HL-60 (cell line): Measurements from ENCODE around the gene VPS41.

Experiments used
- DNase-seq, 2 experiments: peaks; one replicate each; pipeline ENCODE4 v3.0.0-alpha.2; 2010 to 2020; ENCODE audit warnings: low read depth in 1 of 2, low spot score in 1 of 2
- H3K27ac ChIP-seq: fragments of 250-450 bp; sonication (Bioruptor Pico); replicated peaks from 2 replicates; pipeline ENCODE4 v1.5.1; 2020; ENCODE audit warnings: mild to moderate bottlenecking, moderate library complexity
- H3K27me3 ChIP-seq: fragments of 250-450 bp; sonication (Bioruptor Pico); 2 replicates; pipeline ENCODE4 v1.5.1; 2021; ENCODE audit warnings: mild to moderate bottlenecking, moderate library complexity; ENCODE audit not compliant: insufficient read depth, poor library complexity, severe bottlenecking
- H3K4me3 ChIP-seq: replicated peaks from 2 replicates; pipeline ENCODE4 v1.5.1; 2011; ENCODE audit warnings: mild to moderate bottlenecking, control low read depth, low read length; ENCODE audit not compliant: insufficient read depth
- GABPA ChIP-seq: IDR thresholded peaks from 2 replicates; pipeline ENCODE4 v1.6.1; 2012; ENCODE audit warnings: low read depth
- POLR2AphosphoS5 ChIP-seq: IDR thresholded peaks from 2 replicates; pipeline ENCODE4 v1.6.1; 2012; ENCODE audit warnings: low read depth
- SPI1 ChIP-seq: IDR thresholded peaks from 2 replicates; pipeline ENCODE4 v1.6.1; 2012; ENCODE audit warnings: low read depth, mild to moderate bottlenecking, borderline replicate concordance
- TF ChIP-seq, protein P1 (sequence below): IDR thresholded peaks from one replicate; pipeline ENCODE4 v1.5.1; 2011; ENCODE audit warnings: low read length, control low read depth, inconsistent platforms; ENCODE audit not compliant: insufficient read depth
- TF ChIP-seq, protein P2 (sequence below): IDR thresholded peaks from 2 replicates; pipeline ENCODE4 v1.6.1; 2012; ENCODE audit warnings: low read depth; ENCODE audit not compliant: insufficient replicate concordance

The VPS41 gene

DNA sequence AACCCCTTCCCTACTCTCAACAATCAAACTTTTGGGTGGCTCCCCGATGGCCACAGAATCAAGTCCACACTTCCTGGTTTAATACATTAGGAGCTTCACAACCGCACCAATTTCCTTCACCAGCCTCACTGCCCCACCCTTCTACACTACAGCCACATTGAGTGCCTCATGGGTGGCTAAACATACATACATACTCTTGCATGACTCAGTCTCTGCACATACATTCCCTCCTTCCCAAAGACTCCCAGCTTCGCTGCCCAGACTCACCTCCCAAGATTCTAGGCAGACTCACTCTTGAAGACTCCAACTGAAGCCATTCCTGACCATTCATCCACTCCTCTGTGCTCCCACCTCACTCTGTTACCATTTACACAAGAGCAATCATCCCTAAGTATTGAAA, 15.9 kb downstream of the VPS41 start:
- H3K4me3 ChIP-seq = no peak overlapping the region
- no peak for DNase-seq
- no peak overlapping the region for H3K27ac ChIP-seq
- H3K27me3 ChIP-seq = no peaks in the 10 kb centered on the region
- TF ChIP-seq, protein P1, sequence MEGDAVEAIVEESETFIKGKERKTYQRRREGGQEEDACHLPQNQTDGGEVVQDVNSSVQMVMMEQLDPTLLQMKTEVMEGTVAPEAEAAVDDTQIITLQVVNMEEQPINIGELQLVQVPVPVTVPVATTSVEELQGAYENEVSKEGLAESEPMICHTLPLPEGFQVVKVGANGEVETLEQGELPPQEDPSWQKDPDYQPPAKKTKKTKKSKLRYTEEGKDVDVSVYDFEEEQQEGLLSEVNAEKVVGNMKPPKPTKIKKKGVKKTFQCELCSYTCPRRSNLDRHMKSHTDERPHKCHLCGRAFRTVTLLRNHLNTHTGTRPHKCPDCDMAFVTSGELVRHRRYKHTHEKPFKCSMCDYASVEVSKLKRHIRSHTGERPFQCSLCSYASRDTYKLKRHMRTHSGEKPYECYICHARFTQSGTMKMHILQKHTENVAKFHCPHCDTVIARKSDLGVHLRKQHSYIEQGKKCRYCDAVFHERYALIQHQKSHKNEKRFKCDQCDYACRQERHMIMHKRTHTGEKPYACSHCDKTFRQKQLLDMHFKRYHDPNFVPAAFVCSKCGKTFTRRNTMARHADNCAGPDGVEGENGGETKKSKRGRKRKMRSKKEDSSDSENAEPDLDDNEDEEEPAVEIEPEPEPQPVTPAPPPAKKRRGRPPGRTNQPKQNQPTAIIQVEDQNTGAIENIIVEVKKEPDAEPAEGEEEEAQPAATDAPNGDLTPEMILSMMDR = no peak
- TF ChIP-seq POLR2AphosphoS5 (no peak), GABPA (no peak), SPI1 (no peak)
- TF ChIP-seq, protein P2, sequence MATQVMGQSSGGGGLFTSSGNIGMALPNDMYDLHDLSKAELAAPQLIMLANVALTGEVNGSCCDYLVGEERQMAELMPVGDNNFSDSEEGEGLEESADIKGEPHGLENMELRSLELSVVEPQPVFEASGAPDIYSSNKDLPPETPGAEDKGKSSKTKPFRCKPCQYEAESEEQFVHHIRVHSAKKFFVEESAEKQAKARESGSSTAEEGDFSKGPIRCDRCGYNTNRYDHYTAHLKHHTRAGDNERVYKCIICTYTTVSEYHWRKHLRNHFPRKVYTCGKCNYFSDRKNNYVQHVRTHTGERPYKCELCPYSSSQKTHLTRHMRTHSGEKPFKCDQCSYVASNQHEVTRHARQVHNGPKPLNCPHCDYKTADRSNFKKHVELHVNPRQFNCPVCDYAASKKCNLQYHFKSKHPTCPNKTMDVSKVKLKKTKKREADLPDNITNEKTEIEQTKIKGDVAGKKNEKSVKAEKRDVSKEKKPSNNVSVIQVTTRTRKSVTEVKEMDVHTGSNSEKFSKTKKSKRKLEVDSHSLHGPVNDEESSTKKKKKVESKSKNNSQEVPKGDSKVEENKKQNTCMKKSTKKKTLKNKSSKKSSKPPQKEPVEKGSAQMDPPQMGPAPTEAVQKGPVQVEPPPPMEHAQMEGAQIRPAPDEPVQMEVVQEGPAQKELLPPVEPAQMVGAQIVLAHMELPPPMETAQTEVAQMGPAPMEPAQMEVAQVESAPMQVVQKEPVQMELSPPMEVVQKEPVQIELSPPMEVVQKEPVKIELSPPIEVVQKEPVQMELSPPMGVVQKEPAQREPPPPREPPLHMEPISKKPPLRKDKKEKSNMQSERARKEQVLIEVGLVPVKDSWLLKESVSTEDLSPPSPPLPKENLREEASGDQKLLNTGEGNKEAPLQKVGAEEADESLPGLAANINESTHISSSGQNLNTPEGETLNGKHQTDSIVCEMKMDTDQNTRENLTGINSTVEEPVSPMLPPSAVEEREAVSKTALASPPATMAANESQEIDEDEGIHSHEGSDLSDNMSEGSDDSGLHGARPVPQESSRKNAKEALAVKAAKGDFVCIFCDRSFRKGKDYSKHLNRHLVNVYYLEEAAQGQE = no peak

DNA sequence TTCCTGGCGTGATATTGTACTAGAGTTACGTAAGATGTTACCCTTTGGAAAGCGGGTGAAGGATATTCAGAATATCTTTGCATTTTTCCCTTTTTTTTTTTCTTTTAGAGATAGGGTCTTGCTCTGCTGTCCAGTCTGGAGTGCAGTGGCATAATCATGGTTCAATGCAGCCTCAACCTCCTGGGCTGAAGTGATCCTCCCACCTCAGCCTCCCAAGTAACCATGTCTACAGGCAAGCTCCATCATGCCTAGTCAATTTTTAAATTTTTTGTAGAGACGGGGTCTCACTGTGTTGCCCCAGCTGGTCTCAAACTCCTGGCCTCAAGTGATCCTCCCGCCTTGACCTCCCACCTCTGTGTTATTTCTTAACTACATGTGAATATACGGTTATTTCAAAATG, 18.4 kb downstream of the VPS41 start:
- Histone ChIP-seq H3K27me3 (no peaks in the 10 kb centered on the region), H3K4me3 (no peak overlapping the region), H3K27ac (no peak overlapping the region)
- TF ChIP-seq GABPA = no peak
- TF ChIP-seq POLR2AphosphoS5 = no peak
- TF ChIP-seq SPI1 = no peak
- TF ChIP-seq, protein P1 = no peak
- TF ChIP-seq, protein P2 = no peak
- DNase-seq = no peak

DNA sequence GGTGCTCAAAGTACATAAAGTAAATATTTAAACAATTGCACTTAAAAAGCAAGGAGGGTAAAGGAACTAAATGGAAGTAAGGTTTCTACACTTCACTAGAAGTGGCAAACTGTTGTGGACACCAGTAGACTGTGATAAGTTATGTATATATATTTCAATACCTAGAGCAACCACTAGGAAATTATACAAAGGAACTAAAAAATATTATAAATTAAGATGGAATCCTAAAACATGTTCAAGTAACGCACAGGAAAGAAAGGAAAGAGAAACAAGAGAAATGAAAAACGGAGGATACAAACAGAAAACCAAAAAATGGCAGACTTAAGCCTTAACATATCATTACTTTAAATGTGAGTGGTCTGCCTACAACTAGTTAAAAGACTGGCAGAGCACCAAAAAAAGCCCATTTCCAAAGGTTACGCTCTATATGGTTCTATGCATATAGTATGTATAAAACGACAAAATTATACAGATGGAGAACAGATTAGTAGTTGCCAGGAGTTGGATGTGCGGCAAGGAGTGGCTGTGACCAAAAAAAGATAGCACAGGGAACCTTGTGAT, 19.0 kb downstream of the VPS41 start:
- TF ChIP-seq GABPA = no peak
- TF ChIP-seq, protein P2 = no peak
- TF ChIP-seq POLR2AphosphoS5 = no peak
- TF ChIP-seq, protein P1 = no peak
- TF ChIP-seq SPI1 = no peak
- Histone ChIP-seq H3K27me3 (no peaks in the 10 kb centered on the region), H3K4me3 (no peak overlapping the region), H3K27ac (no peak overlapping the region)
- DNase-seq = no peak
